Measurements from ENCODE around the gene R3HDM2.

Gene R3HDM2

GRCh38 chr12:57268264-57268663 lies 162.6 kb downstream of the R3HDM2 start:
- Mint-ChIP-seq H3K4me1 (peaks cover 10 to 19% of the 10 kb centered on the region in 2 donors), H3K27ac (peak overlapping the region; percentile 81), H3K27me3 (no peaks in the 10 kb centered on the region), H3K4me3 (no peak overlapping the region), H3K36me3 (peaks cover 33 to 53% of the 10 kb centered on the region in 2 donors), H3K9me3 (no peaks in the 10 kb centered on the region)
- no peak for DNase-seq
- peak; percentile 29 to 34 for ATAC-seq (replicated peaks)

GRCh38 chr12:57266681-57267080 lies 164.2 kb downstream of the R3HDM2 start:
- Mint-ChIP-seq H3K36me3 (peaks cover 25 to 44% of the 10 kb centered on the region in 2 donors), H3K27ac (no peak overlapping the region)

GRCh38 chr12:57263096-57263495 lies 167.7 kb downstream of the R3HDM2 start:
- H3K36me3 Mint-ChIP-seq, result peaks cover 25 to 40% of the 10 kb centered on the region in 2 donors
- no peaks in the 10 kb centered on the region for H3K27me3 Mint-ChIP-seq

More at GRCh38 chr12:57266681-57267080, 164.2 kb downstream of the R3HDM2 start:
- Mint-ChIP-seq H3K4me1 (peaks cover 10 to 19% of the 10 kb centered on the region in 2 donors), H3K4me3 (no peak overlapping the region), H3K9me3 (no peaks in the 10 kb centered on the region), H3K27me3 (no peaks in the 10 kb centered on the region)
- ATAC-seq (replicated peaks), result no peak
- DNase-seq, result no peak

GRCh38 chr12:57262126-57262822 lies 168.6 kb downstream of the R3HDM2 start:
- H3K36me3 Mint-ChIP-seq, result peaks cover 28 to 38% of the 10 kb centered on the region in 2 donors
- no peak overlapping the region for H3K4me3 Mint-ChIP-seq
- H3K9me3 Mint-ChIP-seq, result no peaks in the 10 kb centered on the region
- no peak overlapping the region for H3K27ac Mint-ChIP-seq
- no peaks in the 10 kb centered on the region for H3K27me3 Mint-ChIP-seq
- peaks cover 5 to 10% of the 10 kb centered on the region in 2 donors for H3K4me1 Mint-ChIP-seq
- no peak for ATAC-seq (replicated peaks)
- DNase-seq, result no peak

More at GRCh38 chr12:57263096-57263495, 167.7 kb downstream of the R3HDM2 start:
- peaks cover 5 to 15% of the 10 kb centered on the region in 2 donors for H3K4me1 Mint-ChIP-seq
- no peak overlapping the region for H3K27ac Mint-ChIP-seq
- no peak overlapping the region for H3K4me3 Mint-ChIP-seq
- H3K9me3 Mint-ChIP-seq, result no peaks in the 10 kb centered on the region
- DNase-seq, result no peak
- ATAC-seq (replicated peaks), result no peak

GRCh38 chr12:57261428-57261865 lies 169.4 kb downstream of the R3HDM2 start:
- H3K4me3 Mint-ChIP-seq, result no peak overlapping the region
- H3K4me1 Mint-ChIP-seq, result peaks cover 4 to 8% of the 10 kb centered on the region in 2 donors
- no peaks in the 10 kb centered on the region for H3K27me3 Mint-ChIP-seq
- ATAC-seq (replicated peaks), result no peak
- H3K27ac Mint-ChIP-seq, result peak overlapping the region; percentile 16
- no peaks in the 10 kb centered on the region for H3K9me3 Mint-ChIP-seq
- peaks cover 27 to 34% of the 10 kb centered on the region in 2 donors for H3K36me3 Mint-ChIP-seq
- no peak for DNase-seq

- Mint-ChIP-seq H3K36me3 (peaks cover 33 to 40% of the 10 kb centered on the region in 2 donors), H3K4me3 (no peak overlapping the region), H3K9me3 (no peaks in the 10 kb centered on the region), H3K4me1 (peaks cover 4 to 8% of the 10 kb centered on the region in 2 donors), H3K27me3 (no peaks in the 10 kb centered on the region), H3K27ac (no peak overlapping the region)
- ATAC-seq (replicated peaks) (no peak), DNase-seq (no peak)
Observed at GRCh38 chr12:57260366-57260765, 170.5 kb downstream of the R3HDM2 start.

GRCh38 chr12:57258977-57259970 lies 171.6 kb downstream of the R3HDM2 start:
- H3K27me3 Mint-ChIP-seq, result no peaks in the 10 kb centered on the region
- no peaks in the 10 kb centered on the region for H3K9me3 Mint-ChIP-seq
- peaks cover 4 to 8% of the 10 kb centered on the region in 2 donors for H3K4me1 Mint-ChIP-seq
- H3K27ac Mint-ChIP-seq, result no peak overlapping the region
- DNase-seq, result no peak
- ATAC-seq (replicated peaks), result no peak
- H3K4me3 Mint-ChIP-seq, result no peak overlapping the region
- peaks cover 28 to 38% of the 10 kb centered on the region in 2 donors for H3K36me3 Mint-ChIP-seq

GRCh38 chr12:57255916-57256315 lies 174.9 kb downstream of the R3HDM2 start:
- no peak for DNase-seq
- no peaks in the 10 kb centered on the region for H3K4me1 Mint-ChIP-seq
- H3K36me3 Mint-ChIP-seq, result peaks cover 26 to 41% of the 10 kb centered on the region in 2 donors
- no peak overlapping the region for H3K27ac Mint-ChIP-seq
- H3K9me3 Mint-ChIP-seq, result no peaks in the 10 kb centered on the region
- ATAC-seq (replicated peaks), result no peak
- H3K4me3 Mint-ChIP-seq, result no peak overlapping the region
- no peaks in the 10 kb centered on the region for H3K27me3 Mint-ChIP-seq

- Mint-ChIP-seq H3K4me1 (peaks cover 0 to under 1% of the 10 kb centered on the region in 2 donors), H3K4me3 (no peak overlapping the region), H3K9me3 (no peaks in the 10 kb centered on the region), H3K36me3 (peaks cover 19 to 33% of the 10 kb centered on the region in 2 donors), H3K27ac (no peak overlapping the region), H3K27me3 (no peaks in the 10 kb centered on the region)
- no peak for ATAC-seq (replicated peaks)
- DNase-seq, result no peak
Observed at GRCh38 chr12:57254506-57255280, 176.2 kb downstream of the R3HDM2 start.

GRCh38 chr12:57250956-57251355 lies 179.9 kb downstream of the R3HDM2 start, which contains the start of gene STAC3:
Gene STAC3 (minus strand): TSS chr12:57251187. CDS start chr12:57249636, 1,551 bp downstream.
- Mint-ChIP-seq H3K9me3 (no peaks in the 10 kb centered on the region), H3K36me3 (peaks cover 6 to 35% of the 10 kb centered on the region in 2 donors), H3K4me1 (peaks cover 8 to 13% of the 10 kb centered on the region in 2 donors), H3K4me3 (no peak within 1 kb of the TSS), H3K27ac (no peak within 1 kb of the TSS), H3K27me3 (no peaks in the 10 kb centered on the region)
- no peak for ATAC-seq (replicated peaks)
- no peak for DNase-seq

- H3K9me3 Mint-ChIP-seq, result no peaks in the 10 kb centered on the region
- H3K27ac Mint-ChIP-seq, result no peak overlapping the region
- H3K4me1 Mint-ChIP-seq, result peaks cover 8 to 13% of the 10 kb centered on the region in 2 donors
- DNase-seq (no peak), ATAC-seq (replicated peaks) (no peak)
- H3K27me3 Mint-ChIP-seq, result no peaks in the 10 kb centered on the region
- H3K36me3 Mint-ChIP-seq, result peaks cover 3 to 32% of the 10 kb centered on the region in 2 donors
- no peak overlapping the region for H3K4me3 Mint-ChIP-seq
Observed at GRCh38 chr12:57250541-57250940, 180.3 kb downstream of the R3HDM2 start.

GRCh38 chr12:57248934-57249742 lies 181.7 kb downstream of the R3HDM2 start:
- Mint-ChIP-seq H3K4me3 (peak overlapping the region; percentile 19 to 73), H3K27ac (no peak overlapping the region), H3K27me3 (peaks cover 10 to 11% of the 10 kb centered on the region in 2 donors), H3K9me3 (no peaks in the 10 kb centered on the region), H3K4me1 (peaks cover 9 to 15% of the 10 kb centered on the region in 2 donors), H3K36me3 (peaks cover 3 to 25% of the 10 kb centered on the region in 2 donors)
- peak; percentile 16 to 27 for ATAC-seq (replicated peaks)
- no peak for DNase-seq

- Mint-ChIP-seq H3K4me3 (no peak overlapping the region), H3K27ac (no peak overlapping the region), H3K9me3 (no peaks in the 10 kb centered on the region), H3K36me3 (peaks cover 3 to 16% of the 10 kb centered on the region in 2 donors), H3K27me3 (peaks cover 23 to 27% of the 10 kb centered on the region in 2 donors), H3K4me1 (peaks cover 24 to 36% of the 10 kb centered on the region in 2 donors)
- DNase-seq, result no peak
- no peak for ATAC-seq (replicated peaks)
Observed at GRCh38 chr12:57247041-57247440, 183.8 kb downstream of the R3HDM2 start.
